Stimulated activated CD4-positive, alpha-beta T cell treated with anti-CD3 and anti-CD28 coated beads, Interleukin-1b, Interleukin-23, amount 100 ng/mL, for 48 hours (primary cell): Measurements from ENCODE around the gene METTL6.

ENCODE experiments used
- DNase-seq: peaks from one replicate; pipeline ENCODE4 v3.0.0-alpha.2; 2020

Gene METTL6

DNA sequence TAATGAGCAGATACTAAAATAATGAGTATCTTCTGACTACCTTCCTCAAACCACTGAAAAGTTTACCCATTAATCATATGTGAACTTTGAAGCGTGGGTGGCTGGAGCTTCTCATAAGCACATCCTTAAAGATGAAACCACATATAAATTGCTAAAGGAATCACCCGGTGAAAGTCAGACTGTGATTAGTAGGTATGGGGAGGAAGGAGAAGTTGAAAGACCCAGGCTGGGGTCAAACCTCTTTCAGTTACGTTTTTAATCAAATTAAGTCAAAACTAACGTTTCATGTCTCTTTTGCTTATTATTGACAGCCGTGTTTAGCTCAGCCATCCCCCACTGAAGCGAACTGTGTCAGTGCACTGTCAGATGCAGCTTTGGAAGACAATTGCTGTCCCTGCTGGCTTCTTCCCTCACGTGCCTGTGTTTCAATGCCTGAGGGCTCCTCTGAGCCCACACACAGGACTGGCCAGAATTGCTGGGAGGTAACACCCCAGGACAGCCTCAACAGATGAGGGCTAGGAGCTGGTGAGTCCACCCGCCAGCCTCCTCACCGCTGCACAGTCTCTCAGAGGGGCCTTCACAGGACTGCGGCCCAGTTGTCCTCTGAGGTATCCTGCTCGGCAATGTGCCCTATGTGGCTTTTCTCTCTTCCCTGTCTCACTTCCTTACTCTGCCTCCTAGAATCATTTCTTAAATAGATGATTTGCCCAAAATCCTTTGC, 65.7 kb downstream of the METTL6 start:
- DNase-seq: peak; percentile 80

DNA sequence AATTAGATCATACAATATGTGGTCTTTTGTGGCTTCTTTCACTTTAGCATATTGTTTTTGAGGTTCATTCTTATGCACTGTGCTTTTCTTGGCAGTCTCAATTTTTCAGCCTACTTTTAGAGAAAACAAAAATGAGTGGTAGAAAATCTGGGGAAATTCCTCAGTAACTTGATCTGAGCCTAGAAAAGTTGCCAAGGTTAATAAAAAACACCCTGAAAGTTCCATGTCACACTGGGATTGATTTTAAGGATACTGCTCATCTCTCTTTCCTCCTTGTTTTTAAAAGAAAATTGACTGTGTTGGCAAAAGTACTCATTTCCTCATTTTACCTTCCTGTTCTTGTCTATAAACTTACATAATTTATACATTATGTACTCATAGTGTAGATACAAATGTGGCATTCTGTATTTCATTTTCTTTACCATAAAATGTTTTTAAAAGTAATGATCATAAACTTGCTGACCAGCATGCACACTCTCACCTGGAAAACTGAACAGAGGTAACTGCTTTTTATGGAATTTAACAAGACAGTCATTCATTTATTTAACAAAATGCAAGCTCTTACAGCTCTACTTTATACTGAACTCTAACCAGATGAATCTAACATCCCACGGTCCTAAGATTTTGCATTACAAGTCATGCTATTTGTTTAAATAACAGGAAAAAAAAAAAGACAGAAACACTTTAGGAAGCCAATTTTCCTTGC, 66.4 kb downstream of the METTL6 start:
- DNase-seq: no peak
